ENCODE results near the gene NME2.

The NME2 gene

DNA sequence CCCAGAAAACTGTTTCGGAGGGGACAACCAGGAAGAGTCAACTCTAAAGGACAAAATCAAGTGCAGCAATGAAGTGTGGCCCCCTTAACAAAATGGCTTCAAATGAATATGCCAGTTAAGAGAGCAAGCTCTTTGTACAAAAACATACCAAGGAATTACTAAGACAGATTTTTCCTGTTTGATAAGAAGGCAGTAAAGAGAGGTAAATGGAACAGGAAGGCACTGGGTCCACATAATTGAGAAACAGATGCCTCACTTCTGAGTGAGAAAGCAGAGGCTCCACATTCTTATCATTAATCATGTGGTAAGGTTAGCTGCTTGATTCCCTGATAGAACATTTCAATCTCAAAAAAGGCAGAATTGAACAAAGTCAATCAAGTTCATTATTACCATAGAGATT lies 48.7 kb downstream of the NME2 start:
- TF ChIP-seq CTCF (IDR thresholded peaks at IDR 0.05; ENCODE audit: borderline replicate concordance, extremely low read depth, low read length, poor library complexity, severe bottlenecking) (no peak), EZH2 (IDR thresholded peaks at IDR 0.05; ENCODE audit: borderline replicate concordance, low read depth, low read length, severe bottlenecking) (no peak)
- H3K79me2 ChIP-seq (ENCODE audit: insufficient read depth, low read length), result no peaks in the 10 kb centered on the region
- H3K9ac ChIP-seq (ENCODE audit: low read depth, low read length), result no peak overlapping the region
- ATAC-seq (ENCODE audit: insufficient read depth, low read depth), result no peak
- no peak for DNase-seq
- no peak overlapping the region for H3K4me3 ChIP-seq (ENCODE audit: low read depth in 1 of 2, low read length in 2 of 2)
- no peaks in the 10 kb centered on the region for H3K27me3 ChIP-seq (ENCODE audit: insufficient read depth, low read length, poor library complexity)
- no peak overlapping the region for H3K4me2 ChIP-seq (ENCODE audit: insufficient read depth, low read length)
- no peaks in the 10 kb centered on the region for H4K20me1 ChIP-seq (ENCODE audit: insufficient read depth, low read length)
- no peak overlapping the region for H2AFZ ChIP-seq (ENCODE audit: low read depth, low read length)
- no peaks in the 10 kb centered on the region for H3K9me3 ChIP-seq (ENCODE audit: insufficient read depth, low read length, severe bottlenecking)
- peaks cover 82% of the 10 kb centered on the region for H3K36me3 ChIP-seq (ENCODE audit: insufficient read depth, low read length)
- no peaks in the 10 kb centered on the region for H3K4me1 ChIP-seq (ENCODE audit: insufficient read depth, low read length)
- H3K27ac ChIP-seq (ENCODE audit: low read length), result no peak overlapping the region

GRCh38 chr17:51217946-51218345 lies 51.7 kb downstream of the NME2 start:
- no peaks in the 10 kb centered on the region; the same call in 1 of the 2 replicates for H3K79me2 ChIP-seq (ENCODE audit: insufficient read depth, low read length)
- no peak overlapping the region for H2AFZ ChIP-seq (ENCODE audit: low read depth, low read length)
- no peak overlapping the region for H3K27ac ChIP-seq (ENCODE audit: low read length)
- H3K36me3 ChIP-seq (ENCODE audit: insufficient read depth, low read length), result peaks cover 91% of the 10 kb centered on the region
- no peaks in the 10 kb centered on the region for H3K9me3 ChIP-seq (ENCODE audit: insufficient read depth, low read length, severe bottlenecking)
- no peaks in the 10 kb centered on the region for H3K27me3 ChIP-seq (ENCODE audit: insufficient read depth, low read length, poor library complexity)
- ATAC-seq (ENCODE audit: insufficient read depth, low read depth) (no peak), DNase-seq (no peak)
- no peaks in the 10 kb centered on the region for H4K20me1 ChIP-seq (ENCODE audit: insufficient read depth, low read length)
- H3K4me1 ChIP-seq (ENCODE audit: insufficient read depth, low read length), result no peaks in the 10 kb centered on the region
- no peak overlapping the region for H3K9ac ChIP-seq (ENCODE audit: low read depth, low read length)
- H3K4me3 ChIP-seq (ENCODE audit: low read depth in 1 of 2, low read length in 2 of 2), result no peak overlapping the region
- no peak for TF ChIP-seq EZH2 (IDR thresholded peaks at IDR 0.05; ENCODE audit: borderline replicate concordance, low read depth, low read length, severe bottlenecking)
- H3K4me2 ChIP-seq (ENCODE audit: insufficient read depth, low read length), result no peak overlapping the region

- no peak for DNase-seq
- Histone ChIP-seq H3K4me3 (ENCODE audit: low read depth in 1 of 2, low read length in 2 of 2) (no peak overlapping the region), H4K20me1 (ENCODE audit: insufficient read depth, low read length) (peaks cover 6% of the 10 kb centered on the region; the same call in 1 of the 2 replicates), H3K4me1 (ENCODE audit: insufficient read depth, low read length) (no peaks in the 10 kb centered on the region), H3K79me2 (ENCODE audit: insufficient read depth, low read length) (peaks cover 13% of the 10 kb centered on the region), H2AFZ (ENCODE audit: low read depth, low read length) (no peak overlapping the region), H3K9me3 (ENCODE audit: insufficient read depth, low read length, severe bottlenecking) (no peaks in the 10 kb centered on the region), H3K4me2 (ENCODE audit: insufficient read depth, low read length) (no peak overlapping the region), H3K9ac (ENCODE audit: low read depth, low read length) (no peak overlapping the region), H3K27me3 (ENCODE audit: insufficient read depth, low read length, poor library complexity) (no peaks in the 10 kb centered on the region), H3K36me3 (ENCODE audit: insufficient read depth, low read length) (peaks cover 86% of the 10 kb centered on the region), H3K27ac (ENCODE audit: low read length) (no peak overlapping the region)
- ATAC-seq (ENCODE audit: insufficient read depth, low read depth), result no peak
- TF ChIP-seq EZH2 (IDR thresholded peaks at IDR 0.05; ENCODE audit: borderline replicate concordance, low read depth, low read length, severe bottlenecking), result no peak
Observed at GRCh38 chr17:51221322-51221721, 55.1 kb downstream of the NME2 start.

All from DND-41 (cell line).